GM23338 (cell line): ENCODE measurements around the gene MLEC. TPM values are rescaled to one million over a fixed set of nuclear protein-coding genes. Genes with fewer than 3 reads are reported as not detected.

Source experiments
- ATAC-seq: fragments of 200-7000 bp; cut with Tn5 transposase; 3 replicates; pipeline ENCODE4 v1.9.1; 2020
- DNase-seq: peaks from one replicate; pipeline ENCODE4 v3.0.0-alpha.2; 2015; ENCODE audit warnings: low spot score
- H2AFZ ChIP-seq: fragments of 200-600 bp; sonication (generic); 2 replicates; pipeline ENCODE4 v1.8.0; 2016; ENCODE audit warnings: antibody characterized with exemption, mild to moderate bottlenecking, moderate library complexity
- H3F3A ChIP-seq: fragments of 200-600 bp; sonication (generic); replicated peaks from 2 replicates; pipeline ENCODE4 v1.8.0; 2017; ENCODE audit warnings: antibody characterized with exemption, mixed run types, low read depth
- H3K27ac ChIP-seq: fragments of 200-600 bp; sonication (generic); 2 replicates; pipeline ENCODE4 v1.6.1; 2016; ENCODE audit warnings: low read depth
- H3K27me3 ChIP-seq: fragments of 200-600 bp; sonication (generic); 2 replicates; pipeline ENCODE4 v1.8.0; 2016; ENCODE audit warnings: mild to moderate bottlenecking, mixed run types, moderate library complexity; ENCODE audit not compliant: insufficient read depth
- H3K36me3 ChIP-seq: fragments of 200-600 bp; sonication (generic); 2 replicates; pipeline ENCODE4 v1.8.0; 2016; ENCODE audit warnings: mild to moderate bottlenecking; ENCODE audit not compliant: insufficient read depth
- H3K4me1 ChIP-seq: fragments of 200-600 bp; sonication (generic); 2 replicates; pipeline ENCODE4 v1.8.0; 2016; ENCODE audit warnings: mild to moderate bottlenecking, moderate library complexity; ENCODE audit not compliant: insufficient read depth
- H3K4me2 ChIP-seq: fragments of 200-600 bp; sonication (generic); 2 replicates; pipeline ENCODE4 v1.7.1; 2017; ENCODE audit warnings: mixed run types
- H3K4me3 ChIP-seq: fragments of 200-600 bp; sonication (generic); 2 replicates; pipeline ENCODE4 v1.6.1; 2016; ENCODE audit warnings: mixed run types
- H3K79me2 ChIP-seq: fragments of 200-600 bp; sonication (generic); replicated peaks from 2 replicates; pipeline ENCODE4 v1.8.0; 2017; ENCODE audit warnings: mild to moderate bottlenecking; ENCODE audit not compliant: insufficient read depth
- H3K9me2 ChIP-seq: fragments of 200-600 bp; sonication (generic); 2 replicates; pipeline ENCODE4 v1.8.0; 2017; ENCODE audit not compliant: insufficient read depth
- H4K20me1 ChIP-seq: fragments of 200-600 bp; sonication (generic); replicated peaks from 2 replicates; pipeline ENCODE4 v1.8.0; 2017; ENCODE audit warnings: mild to moderate bottlenecking; ENCODE audit not compliant: insufficient read depth
- H3K27ac Mint-ChIP-seq: 2 replicates; pipeline ENCODE4 v1.8.0; 2020; ENCODE audit warnings: inconsistent platforms, mild to moderate bottlenecking, moderate library complexity, mixed read lengths
- H3K27me3 Mint-ChIP-seq: 3 replicates; pipeline ENCODE4 v1.8.0; 2022; ENCODE audit warnings: low read depth, mild to moderate bottlenecking, moderate library complexity, mixed read lengths, inconsistent platforms; ENCODE audit not compliant: insufficient read depth, poor library complexity
- H3K36me3 Mint-ChIP-seq: 3 replicates; pipeline ENCODE4 v1.8.0; 2021; ENCODE audit warnings: low read depth, mild to moderate bottlenecking, inconsistent platforms, moderate library complexity, mixed read lengths
- H3K4me1 Mint-ChIP-seq: 3 replicates; pipeline ENCODE4 v1.8.0; 2020; ENCODE audit warnings: mild to moderate bottlenecking, inconsistent platforms, mixed read lengths
- H3K4me3 Mint-ChIP-seq: 3 replicates; pipeline ENCODE4 v1.8.0; 2021; ENCODE audit warnings: moderate library complexity, mild to moderate bottlenecking, inconsistent platforms, mixed read lengths
- H3K9me3 Mint-ChIP-seq: 3 replicates; pipeline ENCODE4 v1.8.0; 2020; ENCODE audit warnings: moderate library complexity, mild to moderate bottlenecking, inconsistent platforms, mixed read lengths
- CREB1 ChIP-seq: fragments of 250-450 bp; sonication (Bioruptor Pico); IDR thresholded peaks from 2 replicates; pipeline ENCODE4 v1.5.0; 2020; ENCODE audit warnings: low read depth, mild to moderate bottlenecking, moderate library complexity
- ETS1 ChIP-seq: IDR thresholded peaks from 2 replicates; pipeline ENCODE4 v1.6.1; 2016; ENCODE audit warnings: antibody characterized with exemption
- JUNB ChIP-seq: IDR thresholded peaks from one replicate; pipeline ENCODE4 v1.6.1; 2016; ENCODE audit warnings: antibody characterized with exemption; ENCODE audit not compliant: unreplicated experiment
- NANOG ChIP-seq: IDR thresholded peaks from 2 replicates; pipeline ENCODE4 v1.6.1; 2016; ENCODE audit warnings: antibody characterized with exemption, borderline replicate concordance
- REST ChIP-seq: IDR thresholded peaks from one replicate; pipeline ENCODE4 v1.6.1; 2018; ENCODE audit warnings: antibody characterized with exemption; ENCODE audit not compliant: unreplicated experiment
- ZNF462 ChIP-seq: fragments of 250-450 bp; sonication (Bioruptor Pico); IDR thresholded peaks from 2 replicates; pipeline ENCODE4 v1.5.0; 2020; ENCODE audit warnings: mild to moderate bottlenecking, moderate library complexity
- polyA plus RNA-seq: library from polyadenylated mRNA; unstranded; fragments of >200 nt; fragmentation: Nextera tagmentation; extraction: Ambion mirVana; gene quantifications from 2 replicates; pipeline ENCODE4 v1.2.1, GENCODE V29; 2016
- total RNA-seq: library from RNA; depleted of rRNA; stranded (reverse); fragments of >200 nt; shearing (Covaris generic); gene quantifications from 2 replicates; pipeline ENCODE4 v1.2.3, GENCODE V29; 2014

Gene MLEC
- total and polyA plus RNA-seq, 2 experiments from 2014 or later = 225 to 264 TPM

- Mint-ChIP-seq H3K4me3 (no peak overlapping the region; the same call in 2 of the 3 replicates), H3K4me1 (no peaks in the 10 kb centered on the region; the same call in 2 of the 3 replicates), H3K9me3 (no peaks in the 10 kb centered on the region), H3K36me3 (no peaks in the 10 kb centered on the region), H3K27ac (no peak overlapping the region), H3K27me3 (peaks cover 3% of the 10 kb centered on the region)
- ATAC-seq (no peak), DNase-seq (peak; percentile 17)
- no peaks in the 10 kb centered on the region for H3K36me3 ChIP-seq
- H3K27ac ChIP-seq = no peak overlapping the region
- TF ChIP-seq REST (no peak), NANOG (no peak), CREB1 (CRISPR knock-in tag) (no peak), ETS1 (no peak), JUNB (no peak), ZNF462 (no peak)
- H3K4me2 ChIP-seq = no peak overlapping the region
- 0 out of 2 replicates have a peak overlapping the region, but pooled peaks have one; percentile 43 for H2AFZ ChIP-seq
- H3K27me3 ChIP-seq = no peaks in the 10 kb centered on the region
- H3K9me2 ChIP-seq = no peaks in the 10 kb centered on the region
- no peak overlapping the region for H3K4me3 ChIP-seq
- H3K79me2 ChIP-seq = no peaks in the 10 kb centered on the region
- no peaks in the 10 kb centered on the region for H3K4me1 ChIP-seq
- H4K20me1 ChIP-seq = no peaks in the 10 kb centered on the region
- H3F3A ChIP-seq = no peaks in the 10 kb centered on the region
Observed at GRCh38 chr12:120744922-120745493, 58.1 kb downstream of the MLEC start.
